GM18868 (cell line): ENCODE measurements around the gene TRIM44.

ENCODE experiments used
- ATAC-seq: cut with Tn5 transposase; IDR thresholded peaks from one replicate; pipeline ENCODE4 v1.9.1; 2021; ENCODE audit warnings: mild to moderate bottlenecking, moderate library complexity; ENCODE audit not compliant: unreplicated experiment

Gene TRIM44

DNA sequence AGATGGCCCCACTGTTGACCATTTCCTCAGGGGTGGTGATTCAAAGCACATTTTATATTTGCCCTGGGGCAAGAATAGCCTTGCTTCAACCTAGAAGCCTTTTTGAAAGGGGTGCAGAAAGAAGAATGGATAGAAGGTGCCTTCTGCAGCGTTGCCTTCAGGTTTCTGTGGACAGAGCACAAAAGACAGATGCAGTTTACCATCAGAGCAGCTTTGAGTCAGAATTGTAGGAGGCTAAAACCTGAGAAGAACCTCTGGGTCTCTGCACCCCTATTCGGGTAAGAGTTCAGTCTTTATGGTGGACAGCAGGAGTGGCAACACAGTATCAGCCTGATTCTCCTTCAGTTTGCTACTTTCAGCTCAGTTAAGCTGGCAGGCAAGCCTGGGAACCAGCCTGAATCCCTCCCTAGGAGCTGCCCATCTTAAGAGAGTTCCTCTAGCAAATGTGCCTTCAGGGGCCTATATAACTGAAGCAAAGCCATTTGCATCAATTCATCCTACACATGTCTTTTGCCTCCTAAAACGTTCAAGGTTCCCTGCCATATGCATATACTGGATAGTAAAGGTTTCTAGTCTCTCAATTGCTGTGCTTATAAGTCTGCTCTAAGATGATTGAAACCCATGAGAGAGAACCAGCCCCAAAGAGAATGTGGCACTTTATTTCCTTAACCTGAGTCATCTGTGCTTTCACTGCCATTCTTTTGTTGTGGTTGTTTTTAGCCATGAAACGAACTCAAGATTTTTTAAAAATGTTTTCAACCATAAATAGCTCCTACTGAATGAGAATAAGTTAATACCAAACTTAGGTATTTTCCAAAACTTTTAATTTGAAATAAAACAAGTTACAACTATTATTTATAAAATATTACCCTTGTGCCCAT is 123.0 kb downstream of the TRIM44 start:
- peak; percentile 69 for ATAC-seq

GRCh38 chr11:35786188-35786587 is 123.6 kb downstream of the TRIM44 start:
- ATAC-seq: no peak

DNA sequence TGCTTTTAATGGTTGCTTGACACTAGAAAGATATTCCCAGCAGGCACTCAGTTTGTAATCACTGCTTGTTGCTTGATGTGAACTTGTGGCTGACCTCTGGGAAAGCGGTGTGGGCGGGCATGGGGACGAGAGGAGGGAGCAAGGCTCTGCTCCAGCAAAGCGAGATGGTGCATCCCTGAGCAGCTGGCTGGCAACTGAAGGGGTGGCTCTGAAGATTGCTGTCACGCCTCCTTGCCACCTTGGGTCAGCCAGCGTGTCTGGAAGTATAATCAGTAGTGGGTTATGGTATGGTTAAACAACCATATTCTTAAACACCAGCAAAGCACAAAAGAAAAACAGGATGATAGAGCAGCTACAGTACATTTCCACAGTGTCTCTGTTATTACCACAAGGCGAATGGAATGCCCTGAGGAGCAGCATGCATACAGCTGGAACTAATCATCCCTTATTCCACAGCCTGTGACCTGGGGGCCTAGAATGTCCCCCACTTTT is 124.5 kb downstream of the TRIM44 start:
- ATAC-seq: no peak

- no peak for ATAC-seq
Observed at GRCh38 chr11:35787626-35788025, 125.1 kb downstream of the TRIM44 start.

GRCh38 chr11:35791088-35791958 is 128.7 kb downstream of the TRIM44 start:
- ATAC-seq: no peak

GRCh38 chr11:35792148-35792845 is 129.7 kb downstream of the TRIM44 start:
- no peak for ATAC-seq

DNA sequence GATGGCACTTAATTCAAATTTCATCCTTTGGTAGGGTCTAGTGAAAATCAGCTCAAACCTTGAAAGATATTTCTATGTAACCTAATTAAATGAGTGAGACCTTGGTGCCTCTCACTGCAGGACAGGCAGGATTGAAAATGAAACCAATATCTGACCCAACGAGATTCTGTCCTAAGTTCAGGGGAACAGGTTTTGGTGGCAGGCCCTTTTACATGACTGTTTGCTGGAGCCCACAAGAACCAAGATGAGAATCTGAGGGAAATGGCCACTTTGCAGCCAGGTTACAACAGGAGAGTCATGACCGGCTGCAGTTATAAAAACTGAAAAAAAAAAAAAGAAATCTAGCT is 130.2 kb downstream of the TRIM44 start:
- ATAC-seq: no peak

DNA sequence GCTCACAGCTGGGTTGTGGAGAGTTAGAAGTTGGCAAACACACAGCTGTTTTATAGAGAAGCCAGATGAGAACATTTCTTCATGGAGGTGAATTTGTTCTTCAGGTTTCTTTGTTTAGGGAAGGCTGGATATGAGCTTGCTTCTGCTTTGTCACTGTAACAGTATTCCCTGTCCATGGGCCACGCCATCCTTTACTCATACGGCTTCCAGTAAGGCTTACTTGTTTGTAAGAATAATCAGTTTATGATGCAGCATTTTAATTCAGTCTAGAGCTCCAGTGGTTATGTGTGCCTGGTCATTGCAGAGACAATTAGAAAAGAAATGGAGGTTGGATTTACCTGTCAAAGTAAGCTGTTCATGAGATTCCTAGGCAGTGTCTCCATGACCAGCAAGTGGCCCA is 131.8 kb downstream of the TRIM44 start:
- no peak for ATAC-seq

DNA sequence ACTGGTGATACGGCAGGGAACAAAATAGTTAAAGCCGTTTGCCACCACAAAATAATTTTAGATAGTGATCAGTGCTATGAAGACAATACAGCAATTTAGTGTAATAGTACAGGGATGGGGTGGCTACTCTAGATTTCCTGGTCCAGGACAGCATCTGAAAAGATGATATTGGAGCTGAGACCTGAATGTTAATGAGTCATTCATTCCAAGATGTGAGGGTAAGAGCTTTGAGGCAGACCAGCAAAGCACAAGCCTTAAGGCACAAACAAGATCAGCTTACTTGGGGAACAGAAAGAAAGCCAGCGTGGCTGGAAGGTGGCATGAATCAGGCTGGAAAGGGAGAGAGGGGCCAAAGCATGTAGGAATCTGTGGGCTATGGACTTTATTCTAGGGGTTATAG is 132.3 kb downstream of the TRIM44 start:
- no peak for ATAC-seq

DNA sequence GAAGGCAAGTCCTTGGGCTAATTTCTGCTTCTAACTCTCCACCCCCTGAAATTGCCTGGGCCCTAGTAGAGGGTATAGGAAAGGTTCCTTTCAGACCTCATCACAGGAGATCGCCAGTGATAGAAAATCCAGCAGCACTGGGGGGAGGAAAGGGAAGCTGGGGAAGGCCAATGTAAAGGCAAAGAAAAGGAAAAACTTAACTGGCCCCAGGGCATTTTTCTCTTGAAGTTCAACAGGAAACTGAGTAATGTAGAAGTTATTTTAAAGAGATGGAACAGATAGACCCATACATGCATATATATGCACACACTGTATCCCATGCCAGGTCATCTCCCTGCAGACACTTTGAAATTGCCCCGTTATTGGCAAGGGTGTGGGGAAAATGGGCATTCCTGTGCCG is 134.0 kb downstream of the TRIM44 start:
- ATAC-seq: no peak

DNA sequence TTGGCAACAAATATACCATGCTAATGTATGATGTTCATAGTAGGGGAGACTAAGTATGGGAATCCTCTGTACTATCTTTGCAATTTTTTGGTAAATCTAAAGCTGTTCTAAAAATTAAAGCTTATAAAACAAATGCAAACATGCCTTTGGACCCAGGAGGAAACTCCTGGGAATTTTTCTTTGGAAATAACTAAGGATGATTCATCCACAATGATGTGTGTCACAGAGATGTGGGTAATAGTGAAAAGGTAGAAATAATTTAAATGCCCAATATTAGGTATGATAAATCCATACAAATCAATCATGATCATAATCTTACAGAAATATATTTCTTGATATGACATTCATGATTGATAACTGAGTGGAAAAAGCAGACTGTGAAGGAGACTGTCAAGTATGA is 135.8 kb downstream of the TRIM44 start:
- ATAC-seq: no peak

GRCh38 chr11:35798983-35799382 is 136.4 kb downstream of the TRIM44 start:
- no peak for ATAC-seq

- ATAC-seq: no peak
Observed at GRCh38 chr11:35799655-35800054, 137.1 kb downstream of the TRIM44 start.

GRCh38 chr11:35800970-35801953 is 138.7 kb downstream of the TRIM44 start:
- ATAC-seq: peak; percentile 73

- ATAC-seq: no peak
Observed at GRCh38 chr11:35802221-35802620, 139.6 kb downstream of the TRIM44 start.

DNA sequence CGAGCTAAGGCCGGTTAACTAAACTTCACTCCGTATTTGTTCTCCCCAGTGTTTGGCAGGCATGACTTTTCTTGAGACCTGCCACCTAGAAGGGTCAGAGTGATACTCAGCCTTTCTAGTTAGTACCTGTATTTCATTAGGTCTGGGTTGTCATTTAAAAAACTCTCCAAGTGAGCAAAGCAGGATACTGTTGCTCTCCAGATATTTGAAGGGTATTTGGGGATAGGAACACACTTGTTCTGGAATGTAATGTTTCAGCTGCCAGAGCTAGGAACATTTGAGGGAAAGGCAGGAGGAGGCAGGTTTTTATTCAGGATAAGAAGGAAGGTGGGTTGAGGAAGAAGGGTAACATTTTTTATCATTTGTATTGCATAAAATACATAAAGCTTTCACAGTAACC is 140.1 kb downstream of the TRIM44 start:
- ATAC-seq: no peak

- no peak for ATAC-seq
Observed at GRCh38 chr11:35803115-35803514, 140.5 kb downstream of the TRIM44 start.

DNA sequence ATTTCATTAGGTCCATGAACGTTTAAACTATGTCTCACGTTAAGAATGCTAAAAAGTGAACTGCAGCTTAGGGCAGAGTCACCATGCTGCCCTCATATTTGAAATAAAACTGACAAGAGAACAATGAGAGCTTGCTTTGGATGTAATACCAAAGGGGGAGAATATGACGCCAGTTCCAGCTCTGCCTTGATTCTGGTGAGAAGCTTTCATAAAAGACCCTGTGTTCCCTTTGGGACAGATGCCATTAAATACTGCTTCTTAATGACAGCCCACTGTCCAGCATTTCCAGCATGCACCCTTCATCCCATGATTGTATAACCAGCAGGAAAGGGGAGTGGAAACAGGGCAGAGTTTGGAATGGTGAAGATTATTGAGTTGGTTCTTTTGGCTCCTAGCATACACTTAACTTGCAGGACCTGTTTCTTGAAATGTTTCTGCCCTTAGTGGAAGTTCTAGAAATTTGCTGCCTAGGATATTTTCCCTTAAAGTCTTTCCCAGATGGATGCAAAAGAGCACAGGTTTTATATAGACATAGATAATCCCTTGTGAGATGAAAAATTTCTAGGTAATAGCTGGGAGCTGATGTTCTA is 142.0 kb downstream of the TRIM44 start:
- ATAC-seq: no peak

DNA sequence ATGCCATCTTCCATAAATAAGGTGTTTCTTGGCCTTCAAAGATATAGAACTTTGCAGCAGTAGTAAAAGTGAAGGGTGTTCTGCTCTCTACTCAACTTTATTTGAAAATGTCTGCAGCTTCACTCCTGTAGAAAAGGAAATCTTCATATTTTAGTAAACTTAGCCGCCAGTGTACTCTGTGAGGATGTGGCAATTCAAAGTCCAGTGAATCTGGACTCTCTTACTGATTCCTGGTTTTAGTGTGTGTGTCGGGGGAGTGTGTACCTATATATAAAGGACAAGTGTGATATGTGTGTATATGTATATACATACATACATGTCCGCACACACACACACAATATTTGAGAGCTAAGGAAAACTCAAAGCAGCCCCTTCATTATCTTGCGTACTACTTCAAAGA is 147.0 kb downstream of the TRIM44 start:
- no peak for ATAC-seq
